PC-3 (cell line): ENCODE measurements around the gene TTC33. TPM values are rescaled to one million over a fixed set of nuclear protein-coding genes. Genes with fewer than 3 reads are reported as not detected.

Experiments
- ATAC-seq: fragments of 200-7000 bp; cut with Tn5 transposase; 2 replicates; pipeline ENCODE4 v1.9.1; 2020; ENCODE audit warnings: mild to moderate bottlenecking, moderate library complexity
- BruUV-seq: library from RNA; stranded (reverse); fragments of 400-500 nt; replicated peaks from 2 replicates; lab custom pipeline; 2021; lab: Mats Ljungman, UMichigan
- CTCF ChIA-PET: fragments of 300-600 bp; sonication (Branson Sonifier 250); formaldehyde crosslinking; loops from one replicate; lab custom pipeline; 2022; ENCODE audit warnings: antibody characterized with exemption; lab: Charles Lee
- POLR2A ChIA-PET: fragments of 300-600 bp; sonication (Branson Sonifier 250); formaldehyde crosslinking; loops from one replicate; lab custom pipeline; 2022; ENCODE audit warnings: antibody characterized with exemption; ENCODE audit not compliant: unreplicated experiment; lab: Charles Lee
- DNase-seq: peaks from one replicate; pipeline ENCODE4 v3.0.0-alpha.2; 2015
- H2AFZ ChIP-seq: fragments of 300-600 bp; sonication (generic); 2 replicates; pipeline ENCODE4 v1.6.0; 2016; ENCODE audit warnings: antibody characterized with exemption, low read length
- H3F3A ChIP-seq: fragments of 300-600 bp; sonication (generic); one replicate; pipeline ENCODE4 v1.6.0; 2017; ENCODE audit warnings: antibody characterized with exemption, low read length, control low read depth, mild to moderate bottlenecking; ENCODE audit not compliant: unreplicated experiment
- H3K27ac ChIP-seq: fragments of 300-600 bp; sonication (generic); 2 replicates; pipeline ENCODE4 v1.5.1; 2016; ENCODE audit warnings: mild to moderate bottlenecking, low read length
- H3K27me3 ChIP-seq: fragments of 300-600 bp; sonication (generic); 2 replicates; pipeline ENCODE4 v1.6.1; 2016; ENCODE audit warnings: low read length, mixed read lengths
- H3K36me3 ChIP-seq: fragments of 300-600 bp; sonication (generic); 2 replicates; pipeline ENCODE4 v1.6.1; 2016; ENCODE audit warnings: low read depth, mixed run types, low read length, mixed read lengths
- H3K4me1 ChIP-seq: fragments of 300-600 bp; sonication (generic); 2 replicates; pipeline ENCODE4 v1.5.1; 2016; ENCODE audit warnings: low read length; ENCODE audit not compliant: insufficient read depth
- H3K4me2 ChIP-seq: fragments of 300-600 bp; sonication (generic); 2 replicates; pipeline ENCODE4 v1.6.0; 2016; ENCODE audit warnings: low read length
- H3K4me3 ChIP-seq: fragments of 300-600 bp; sonication (generic); 2 replicates; pipeline ENCODE4 v1.5.1; 2016; ENCODE audit warnings: mild to moderate bottlenecking, low read length, mixed read lengths
- H3K79me2 ChIP-seq: fragments of 300-600 bp; sonication (generic); 2 replicates; pipeline ENCODE4 v1.6.1; 2017; ENCODE audit warnings: low read length, mixed read lengths
- H3K9ac ChIP-seq: fragments of 300-600 bp; sonication (generic); 2 replicates; pipeline ENCODE4 v1.6.0; 2016; ENCODE audit warnings: mild to moderate bottlenecking, low read length
- H3K9me2 ChIP-seq: fragments of 300-600 bp; sonication (generic); replicated peaks from 2 replicates; pipeline ENCODE4 v1.6.1; 2016; ENCODE audit warnings: mixed run types, low read length, mixed read lengths
- H3K9me3 ChIP-seq: fragments of 300-600 bp; sonication (generic); 2 replicates; pipeline ENCODE4 v1.6.1; 2016; ENCODE audit warnings: low read length, mixed read lengths
- H4K20me1 ChIP-seq: fragments of 300-600 bp; sonication (generic); 2 replicates; pipeline ENCODE4 v1.6.1; 2016; ENCODE audit warnings: low read length, mixed read lengths
- CTCF ChIP-seq: fragments of 300-600 bp; sonication (generic); conservative IDR thresholded peaks from 2 replicates; pipeline ENCODE4 v1.5.1; 2017; ENCODE audit warnings: antibody characterized with exemption, low read depth, mild to moderate bottlenecking, low read length
- EZH2 ChIP-seq: fragments of 300-600 bp; sonication (generic); IDR thresholded peaks from one replicate; pipeline ENCODE4 v1.6.1; 2017; ENCODE audit warnings: antibody characterized with exemption, mild to moderate bottlenecking, low read length; ENCODE audit not compliant: unreplicated experiment
- EZH2phosphoT487 ChIP-seq: fragments of 300-600 bp; sonication (generic); IDR thresholded peaks from 2 replicates; pipeline ENCODE4 v1.6.1; 2018; ENCODE audit warnings: mild to moderate bottlenecking, antibody characterized with exemption, low read length, borderline replicate concordance
- intact Hi-C: fragments of 100-400 bp; cut with micrococcal nuclease; formaldehyde crosslinking; loops from 2 replicates; pipeline ENCODE4 v1.9.0; 2023
- total RNA-seq: library from RNA; depleted of rRNA; stranded (reverse); fragments of >200 nt; gene quantifications from 2 replicates; pipeline ENCODE4 v1.2.3, GENCODE V29; 2014

Gene TTC33
- total RNA-seq, 1 experiment from 2014 or later = 9.0 TPM

- Histone ChIP-seq H3K36me3 (no peaks in the 10 kb centered on the region), H3K9me3 (no peaks in the 10 kb centered on the region), H3K4me3 (no peak overlapping the region), H3K4me1 (peaks cover 23% of the 10 kb centered on the region), H3K4me2 (no peak overlapping the region), H4K20me1 (no peaks in the 10 kb centered on the region), H3K79me2 (no peaks in the 10 kb centered on the region), H3K27me3 (no peaks in the 10 kb centered on the region), H2AFZ (no peak overlapping the region), H3K27ac (no peak overlapping the region), H3F3A (no peaks in the 10 kb centered on the region), H3K9ac (no peak overlapping the region), H3K9me2 (no peaks in the 10 kb centered on the region)
- intact Hi-C loops = no loop called here
- DNase-seq = no peak
- ChIA-PET CTCF (no interaction called here), POLR2A (no interaction called here)
- TF ChIP-seq CTCF (no peak), EZH2 (no peak), EZH2phosphoT487 (no peak)
- ATAC-seq = no peak
- BruUV-seq = no TSS peak
Measured at GRCh38 chr5:40614466-40614865, 141.3 kb downstream of the TTC33 start.

- intact Hi-C loops = no loop called here
- Histone ChIP-seq H3K4me2 (no peak overlapping the region), H3K27me3 (no peaks in the 10 kb centered on the region), H3K27ac (no peak overlapping the region), H3K9me3 (no peaks in the 10 kb centered on the region), H3K9ac (no peak overlapping the region), H4K20me1 (no peaks in the 10 kb centered on the region), H3K9me2 (no peaks in the 10 kb centered on the region), H3K4me1 (peaks cover 9% of the 10 kb centered on the region; the same call in 1 of the 2 replicates), H3K36me3 (no peaks in the 10 kb centered on the region), H3K4me3 (no peak overlapping the region), H3F3A (no peaks in the 10 kb centered on the region), H2AFZ (no peak overlapping the region), H3K79me2 (no peaks in the 10 kb centered on the region)
- no peak for ATAC-seq
- DNase-seq = no peak
- no TSS peak for BruUV-seq
- CTCF ChIA-PET = no interaction called here
- no peak for TF ChIP-seq EZH2phosphoT487
- TF ChIP-seq CTCF = no peak
- no peak for TF ChIP-seq EZH2
- POLR2A ChIA-PET = no interaction called here
Measured at GRCh38 chr5:40607202-40607601, 148.6 kb downstream of the TTC33 start.

- no peak for TF ChIP-seq CTCF
- no peak for TF ChIP-seq EZH2
- no peak for TF ChIP-seq EZH2phosphoT487
Measured at GRCh38 chr5:40606077-40606765, 149.5 kb downstream of the TTC33 start.

More at GRCh38 chr5:40606077-40606765, 149.5 kb downstream of the TTC33 start:
- Histone ChIP-seq H3K79me2 (no peaks in the 10 kb centered on the region), H3K36me3 (no peaks in the 10 kb centered on the region), H3K4me3 (no peak overlapping the region), H3K27me3 (no peaks in the 10 kb centered on the region), H3K4me2 (no peak overlapping the region), H3K4me1 (peaks cover 9% of the 10 kb centered on the region; the same call in 1 of the 2 replicates), H2AFZ (no peak overlapping the region), H3K9me2 (no peaks in the 10 kb centered on the region), H3K27ac (no peak overlapping the region), H3K9ac (no peak overlapping the region), H3K9me3 (no peaks in the 10 kb centered on the region), H3F3A (no peaks in the 10 kb centered on the region), H4K20me1 (no peaks in the 10 kb centered on the region)
- intact Hi-C loops = no loop called here
- no TSS peak for BruUV-seq
- ChIA-PET CTCF (no interaction called here), POLR2A (interaction anchor here (0.6 kb wide), 1 partner anchor 1149 kb away, joined by 3 read pairs; no protein-coding TSS in a partner anchor)
- no peak for DNase-seq
- ATAC-seq = no peak
